GM21447 (cell line): ENCODE results near the gene CASTOR1.
A peak's percentile ranks its signal among the peaks of the same experiment; 100 is the strongest.
"Not testable (repeated sequence)": the region's sequence is repeated elsewhere in the genome, so short reads cannot be mapped to it uniquely, and the experiment has no call there.

ENCODE experiments used
- ATAC-seq: cut with Tn5 transposase; IDR thresholded peaks from one replicate; pipeline ENCODE4 v1.9.1; 2021; ENCODE audit not compliant: unreplicated experiment

Gene CASTOR1

DNA sequence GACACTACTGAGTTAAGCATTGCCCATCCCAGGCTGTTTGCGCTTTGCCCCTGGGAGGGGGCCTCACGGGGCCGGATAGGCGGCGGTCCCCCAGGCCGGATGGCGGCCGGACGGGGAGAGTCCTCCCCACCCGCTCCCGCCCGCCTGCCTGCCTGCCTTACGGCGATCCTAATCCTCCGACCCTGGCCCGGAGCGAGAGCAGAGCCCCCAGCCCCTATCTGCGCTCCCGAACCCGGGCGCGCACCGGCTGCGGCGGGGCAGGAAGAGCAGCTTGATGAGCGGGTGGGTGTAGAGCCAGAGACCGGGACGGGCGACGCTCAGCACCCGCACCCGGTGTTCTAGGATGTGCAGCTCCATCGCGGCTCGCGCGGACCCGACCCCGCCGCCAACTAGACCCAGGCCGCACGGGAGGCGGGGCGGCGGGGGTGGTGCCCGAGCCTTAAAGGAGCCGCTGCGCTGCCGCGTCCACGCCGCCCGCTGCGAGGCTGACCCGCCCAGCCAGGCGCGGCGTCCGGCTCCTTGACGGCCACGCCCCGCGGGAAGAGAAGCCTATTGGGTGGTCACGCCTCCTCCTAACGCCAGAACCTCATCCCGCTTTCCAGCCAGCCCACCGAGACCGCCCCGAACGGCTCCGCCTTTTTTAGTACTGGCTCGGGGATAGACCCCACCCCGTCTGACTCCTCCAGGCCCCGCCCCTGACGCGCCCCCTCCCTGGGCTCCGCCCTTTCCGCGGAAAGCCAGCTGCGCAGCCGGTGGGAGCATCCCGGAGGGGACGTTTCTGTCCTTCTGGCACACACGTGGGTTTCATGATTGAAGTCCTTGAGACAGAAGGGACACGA lies at the start of gene CASTOR1:
Gene CASTOR1, minus strand, starts transcription at position 365 of the 839 bp plus-strand sequence. Its CDS starts 8 bp downstream, at position 357.
- ATAC-seq, result peak; percentile 66

- no peak for ATAC-seq
Measured at GRCh38 chr22:30338802-30339201, 49.5 kb upstream of the CASTOR1 start.

- ATAC-seq, result not testable (repeated sequence)
Measured at GRCh38 chr22:30338341-30338740, 49.0 kb upstream of the CASTOR1 start.

- ATAC-seq, result no peak
Measured at GRCh38 chr22:30337461-30337778, 48.1 kb upstream of the CASTOR1 start.

DNA sequence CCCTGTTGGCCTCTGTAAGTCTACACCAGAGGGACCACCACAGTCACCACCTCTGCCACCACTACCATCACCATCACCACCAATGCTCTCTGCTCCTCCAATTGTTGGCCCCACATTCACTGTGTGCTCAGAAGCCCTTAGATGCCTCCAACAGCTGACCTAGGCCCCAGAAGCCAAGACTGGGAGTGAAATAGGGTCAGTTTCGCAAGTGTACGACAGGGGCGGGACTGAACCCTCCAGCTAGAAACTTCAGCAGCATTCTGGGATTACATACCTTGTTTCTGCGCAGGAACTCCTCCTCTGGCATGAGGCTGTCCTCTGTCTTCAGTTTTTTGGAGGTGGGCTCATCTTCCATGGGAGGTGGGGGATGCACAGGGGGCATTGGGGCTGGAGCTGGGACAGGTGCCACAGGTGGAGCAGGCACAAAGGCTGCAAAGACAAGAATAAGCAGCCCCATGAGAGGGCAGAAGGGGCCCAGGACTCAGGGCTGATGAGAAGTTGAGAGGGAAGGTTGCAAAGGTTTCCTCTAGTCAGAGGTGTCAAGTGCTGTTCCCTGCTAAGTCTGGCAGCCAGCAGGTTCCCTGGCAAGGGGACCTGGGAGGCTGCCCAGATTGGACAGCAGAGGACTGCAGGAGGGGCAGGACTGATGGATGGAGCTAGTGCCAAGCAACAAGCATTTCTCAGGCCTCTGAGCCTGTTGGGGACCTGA lies 47.6 kb upstream of the CASTOR1 start:
- ATAC-seq, result no peak

DNA sequence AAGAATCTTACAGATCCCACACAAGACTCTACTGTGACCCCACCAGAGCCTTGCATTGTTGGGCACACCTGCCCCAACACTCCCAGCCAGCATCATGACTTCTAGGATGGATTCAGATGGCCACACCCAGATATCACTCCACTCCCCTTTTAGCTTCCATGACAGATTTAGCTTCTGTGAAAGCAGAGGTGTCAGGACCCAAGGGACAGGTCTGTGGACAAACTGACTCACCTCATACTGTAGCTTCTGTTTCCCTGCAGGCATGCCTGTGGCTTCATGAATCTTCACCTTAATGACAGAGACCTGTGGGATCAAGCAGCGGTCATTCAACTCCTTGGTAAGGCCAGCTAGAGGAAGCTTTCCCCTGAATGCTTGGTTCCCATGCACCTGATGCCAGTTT lies 45.9 kb upstream of the CASTOR1 start:
- no peak for ATAC-seq

DNA sequence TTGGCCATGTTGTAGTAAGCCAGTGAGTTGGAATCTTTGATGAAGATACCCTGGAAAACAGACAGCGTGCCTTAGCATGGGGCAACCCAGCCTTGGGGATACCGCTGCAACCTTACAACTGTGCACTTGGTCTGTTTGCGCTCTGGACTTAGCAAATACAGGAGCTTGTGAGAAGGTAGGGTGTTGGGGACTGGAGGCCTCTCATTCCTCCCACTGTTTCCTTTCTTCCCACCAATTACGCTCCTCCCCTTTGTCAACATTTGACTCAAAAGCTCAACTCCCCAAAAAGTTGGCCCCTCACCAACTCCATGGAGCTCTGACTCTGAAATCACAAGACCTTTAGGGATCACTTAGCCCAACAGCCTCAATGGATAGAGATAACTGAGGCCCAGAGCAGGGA lies 45.3 kb upstream of the CASTOR1 start:
- ATAC-seq, result no peak

- ATAC-seq, result no peak
Measured at GRCh38 chr22:30333707-30334087, 44.4 kb upstream of the CASTOR1 start.

DNA sequence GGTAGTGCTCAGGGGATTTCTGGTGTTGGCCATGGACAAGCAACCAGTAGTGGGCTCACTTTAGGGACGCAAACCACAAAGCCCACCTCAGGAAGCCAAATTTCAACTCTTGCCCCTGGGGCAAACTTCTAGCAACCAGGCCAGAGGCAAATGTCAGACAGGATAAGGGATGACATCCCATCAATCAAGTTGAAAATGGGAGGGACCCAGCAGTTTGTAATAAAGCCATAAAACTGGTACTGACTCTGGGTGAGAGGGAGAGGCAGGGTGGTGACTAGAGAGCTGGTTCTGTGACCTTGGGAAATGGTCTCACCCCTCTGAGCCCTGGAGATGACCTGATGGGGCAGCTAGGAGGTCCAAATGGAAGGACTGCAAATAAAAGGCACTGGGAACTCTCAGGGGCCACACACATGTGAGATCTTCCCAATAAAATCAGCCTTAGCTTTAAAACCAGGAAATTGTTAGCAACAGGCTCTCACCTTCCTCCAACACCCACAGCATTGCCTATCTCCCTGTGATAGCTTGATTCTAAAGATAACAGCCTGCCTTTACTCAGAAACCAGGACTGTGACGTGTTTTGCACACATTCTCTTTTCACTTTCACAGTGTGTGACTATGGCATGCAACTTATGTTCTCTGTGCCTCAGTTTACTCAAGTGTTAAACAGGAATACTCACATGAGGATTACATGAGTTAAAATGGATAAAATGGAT lies 43.8 kb upstream of the CASTOR1 start:
- ATAC-seq, result no peak

GRCh38 chr22:30332551-30332950 lies 43.2 kb upstream of the CASTOR1 start:
- no peak for ATAC-seq

DNA sequence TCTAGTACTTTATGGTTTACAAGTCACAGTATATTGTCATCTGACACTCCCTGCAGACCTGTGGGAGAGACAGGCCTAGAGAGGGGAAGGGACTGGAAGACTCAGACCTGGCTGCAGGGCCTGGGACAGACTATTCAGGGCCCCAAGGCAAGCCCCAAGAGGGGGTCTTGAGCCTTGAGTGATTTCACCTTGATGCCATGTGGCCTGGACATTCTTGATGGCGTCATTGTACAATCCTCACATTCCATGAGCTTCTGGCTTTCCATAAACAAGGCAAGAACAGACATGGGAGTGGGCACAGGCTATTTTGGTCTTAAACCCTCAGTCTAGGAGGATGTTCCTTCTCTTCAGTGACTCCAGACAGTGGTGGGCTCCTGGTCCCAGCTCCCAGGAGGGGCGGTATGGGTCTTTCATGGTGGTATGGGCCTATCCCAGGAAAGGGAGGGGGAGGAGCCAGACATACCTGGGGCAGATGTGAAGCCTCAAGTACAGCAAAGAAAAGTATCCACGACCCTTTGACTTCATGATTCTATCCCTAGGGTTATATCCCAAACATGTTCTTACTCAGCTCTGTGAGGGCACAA lies 39.3 kb upstream of the CASTOR1 start:
- no peak for ATAC-seq

GRCh38 chr22:30327864-30328345 lies 38.6 kb upstream of the CASTOR1 start:
- ATAC-seq, result no peak

DNA sequence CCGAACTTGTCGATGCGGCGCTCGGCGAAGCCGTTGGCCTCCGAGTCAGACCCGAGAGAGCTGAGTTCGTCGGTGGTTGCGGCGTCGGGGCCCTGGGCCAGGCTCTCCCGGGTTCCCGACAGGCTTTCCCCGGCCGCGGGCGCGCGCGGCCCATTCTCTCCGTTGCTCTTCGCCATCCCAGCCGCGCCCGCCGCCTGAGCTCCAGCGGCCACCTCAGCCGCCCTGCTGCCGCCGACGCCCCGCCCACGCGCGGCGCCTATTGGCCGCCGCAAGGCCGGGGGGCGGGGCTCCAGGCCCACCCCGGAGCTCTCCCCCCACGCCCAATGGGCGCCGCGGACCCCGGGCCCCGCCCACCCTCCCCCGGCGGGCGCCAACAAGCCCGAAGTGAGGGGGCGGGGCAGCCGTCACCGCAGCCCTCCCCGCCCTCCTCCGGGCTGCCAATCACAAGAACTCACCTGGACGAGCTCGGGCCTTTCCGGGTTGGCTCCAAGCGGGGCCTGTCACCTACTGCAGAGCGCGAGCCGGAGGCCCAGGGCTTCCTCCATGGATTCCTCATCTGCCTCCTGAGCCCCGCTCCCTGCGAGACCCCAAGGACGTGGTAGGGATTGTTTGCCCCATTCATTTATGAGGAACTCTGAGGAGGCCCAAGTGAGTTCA lies 37.5 kb upstream of the CASTOR1 start, which contains the start of gene TBC1D10A:
Gene TBC1D10A, minus strand, starts transcription at position 236 of the 657 bp plus-strand sequence. Its CDS starts 60 bp downstream, at position 176.
- peak; percentile 73 for ATAC-seq

DNA sequence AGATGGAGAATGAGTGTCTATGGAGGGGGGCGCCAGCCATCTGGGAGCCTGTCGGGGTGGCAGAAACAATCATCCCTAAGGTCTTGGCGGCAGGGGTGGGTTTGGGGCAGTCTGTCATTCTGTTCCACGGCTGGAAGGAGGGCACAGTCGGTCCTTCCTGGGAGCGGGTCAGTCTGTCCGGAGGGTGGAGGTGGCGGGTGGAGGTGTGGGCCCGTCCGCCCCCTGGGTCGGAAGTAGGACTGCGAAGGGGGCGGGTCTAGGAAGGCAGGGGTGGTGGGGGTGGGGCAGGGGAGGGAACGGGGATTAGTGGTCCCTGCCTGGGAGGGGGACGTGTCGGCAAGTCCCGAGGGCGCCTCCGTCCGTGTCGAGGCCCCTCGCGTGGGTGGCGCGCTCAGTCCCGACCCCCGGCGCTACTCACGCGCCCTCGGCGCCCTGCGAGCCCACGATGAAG lies 37.0 kb upstream of the CASTOR1 start:
- peak; percentile 41 for ATAC-seq

DNA sequence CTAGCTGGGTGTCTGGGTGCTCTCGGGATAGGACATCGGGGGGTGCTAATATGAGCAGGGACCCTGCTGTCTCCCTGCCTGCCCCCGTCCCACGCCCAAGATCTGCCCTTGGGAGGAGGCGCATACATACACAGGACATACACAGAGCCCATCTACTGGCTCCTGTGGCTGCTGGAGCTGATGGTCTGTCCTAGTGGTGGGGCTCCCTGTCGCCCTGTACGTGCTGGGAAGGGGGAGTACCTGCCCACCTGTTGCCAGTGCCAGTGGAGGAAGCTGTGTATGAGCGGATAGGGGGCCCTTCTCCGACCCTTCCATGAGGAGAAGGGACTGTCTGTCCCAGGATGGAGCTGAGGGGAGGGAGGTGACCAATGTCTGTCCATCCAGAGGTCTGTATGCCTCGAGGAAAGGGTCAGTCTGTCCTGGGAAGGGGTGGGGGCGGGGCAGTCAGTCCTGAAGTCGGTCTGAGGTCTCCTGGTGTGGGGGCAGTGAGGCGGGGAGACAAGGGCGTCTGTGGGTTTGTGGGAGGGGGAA lies 36.5 kb upstream of the CASTOR1 start:
- ATAC-seq, result no peak

GRCh38 chr22:30325065-30325720 lies 35.9 kb upstream of the CASTOR1 start:
- ATAC-seq, result no peak

DNA sequence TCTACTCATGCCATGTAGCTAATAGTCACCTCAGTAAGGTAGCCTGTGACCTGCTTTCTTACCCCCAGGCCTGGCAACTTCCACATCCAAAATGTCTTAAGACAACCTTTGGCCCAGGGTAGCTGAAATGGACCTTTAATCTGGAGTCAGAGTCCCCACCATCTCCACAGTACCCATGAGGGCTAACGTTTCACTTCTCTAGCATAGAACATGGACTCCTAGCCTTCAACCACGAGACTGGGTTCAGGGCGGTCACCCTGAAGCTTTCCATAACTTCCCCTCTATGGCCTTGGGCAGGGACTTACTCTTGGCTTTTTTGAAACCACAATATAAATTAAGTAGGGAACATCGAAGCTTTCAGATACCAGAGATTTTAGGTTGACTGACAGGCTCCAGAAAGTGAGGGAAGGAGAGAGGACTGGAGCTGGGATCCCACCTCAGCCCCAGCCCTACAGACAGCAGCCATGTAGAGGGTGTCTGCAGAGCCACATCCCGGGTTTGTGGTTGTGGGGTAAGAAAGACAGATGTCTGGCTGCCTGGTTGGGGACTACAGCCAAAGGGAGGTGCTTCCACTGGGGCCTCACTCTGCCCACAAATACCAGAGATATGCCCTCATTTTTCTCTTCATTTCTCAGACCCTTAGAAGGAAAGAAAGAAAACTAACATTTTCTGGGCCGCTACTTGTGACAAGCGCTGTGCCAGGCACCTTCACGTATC lies 34.9 kb upstream of the CASTOR1 start:
- no peak for ATAC-seq

DNA sequence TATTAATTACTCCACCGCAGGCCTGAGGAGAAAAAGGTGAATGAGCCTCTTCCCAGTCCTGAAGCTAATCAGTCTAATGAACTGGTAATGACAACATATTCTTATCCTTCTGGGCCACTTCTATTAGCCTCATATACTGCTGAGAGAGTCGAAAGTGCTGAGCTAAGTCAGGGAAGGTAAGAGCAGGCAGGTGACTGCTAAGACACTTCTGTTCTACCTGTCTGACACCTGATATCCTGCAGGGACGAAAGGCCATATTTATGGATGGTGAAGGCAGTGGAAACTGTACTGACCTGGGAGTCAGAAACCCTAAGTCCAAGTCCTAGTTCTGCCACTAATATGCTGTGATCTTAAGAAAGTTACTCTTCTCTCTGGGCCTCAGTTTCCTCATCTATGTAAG lies 33.9 kb upstream of the CASTOR1 start:
- ATAC-seq, result no peak

- ATAC-seq, result no peak
Measured at GRCh38 chr22:30321461-30321860, 32.2 kb upstream of the CASTOR1 start.
